Upper lobe of left lung (tissue), 4 donors: Measurements from ENCODE around the gene ANO1.

ENCODE experiments used
- CTCF ChIP-seq, 6 experiments: fragments of 450-650 bp in 4 of 6; fragments of 200-600 bp in 2 of 6; sonication (generic) in 2 of 6; IDR thresholded peaks; one replicate each; pipeline ENCODE4 v1.5.1; 2016 to 2019; ENCODE audit warnings: antibody characterized with exemption in 6 of 6
- EP300 ChIP-seq, 4 donors: sonication (generic); formaldehyde crosslinking; IDR thresholded peaks; one replicate each; pipeline ENCODE4 v1.5.1; 2017; ENCODE audit warnings: antibody characterized with exemption in 4 of 4, control low read depth in 2 of 4
- POLR2A ChIP-seq, 4 donors: fragments of 450-650 bp; IDR thresholded peaks; one replicate each; pipeline ENCODE4 v1.5.1; 2016 to 2017; ENCODE audit warnings: antibody characterized with exemption in 4 of 4, mild to moderate bottlenecking in 2 of 4
- POLR2AphosphoS5 ChIP-seq, 2 donors: sonication (generic); formaldehyde crosslinking; IDR thresholded peaks; one replicate each; pipeline ENCODE4 v1.5.1; 2017; ENCODE audit warnings: antibody characterized with exemption in 2 of 2

DNA sequence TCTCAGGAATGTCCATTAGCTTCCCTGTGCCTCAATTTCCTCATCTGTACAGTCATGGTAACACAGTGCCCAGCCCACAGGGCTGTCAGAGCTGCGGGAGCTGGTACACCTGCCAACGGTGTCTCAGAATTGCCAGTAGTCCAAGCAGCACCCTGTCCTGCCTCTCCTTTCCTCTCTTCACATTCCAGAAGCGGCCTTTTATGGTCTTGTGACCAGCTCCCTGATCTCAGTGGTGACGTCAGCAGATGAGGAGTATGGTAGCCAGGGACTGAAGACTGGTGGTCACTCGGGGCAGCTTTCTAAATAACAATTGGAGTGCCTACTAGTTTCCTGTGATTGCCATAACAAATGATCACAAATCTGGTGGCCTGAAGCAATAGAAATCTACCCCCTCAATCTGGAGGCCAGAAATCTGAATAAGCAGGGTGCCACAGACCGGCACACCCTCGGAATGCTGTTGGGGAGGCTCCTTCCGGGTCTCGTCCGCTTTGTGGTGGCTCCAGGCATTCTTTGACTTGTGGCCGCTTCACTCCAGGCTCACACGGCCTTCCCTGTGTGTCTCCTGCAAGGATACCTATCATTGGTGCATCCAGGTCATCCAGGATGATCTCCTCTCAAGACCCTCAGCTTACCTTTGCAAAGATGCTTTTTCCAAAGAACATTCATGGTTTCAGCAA lies 127.1 kb downstream of the ANO1 start:
- TF ChIP-seq EP300 (IDR thresholded peaks at IDR 0.05) (no peak), CTCF (IDR thresholded peaks at IDR 0.05) (no peak), POLR2A (IDR thresholded peaks at IDR 0.05) (no peak), POLR2AphosphoS5 (IDR thresholded peaks at IDR 0.05) (no peak)
